Uterus (tissue), 4 donors: ENCODE results near the gene SELPLG. TPM values are rescaled to one million over a fixed set of nuclear protein-coding genes. Genes with fewer than 3 reads are reported as not detected.
"Not testable (repeated sequence)": the region's sequence is repeated elsewhere in the genome, so short reads cannot be mapped to it uniquely, and the experiment has no call there.

Source experiments
- DNase-seq, 2 donors: peaks; one replicate each; pipeline ENCODE4 v3.0.0-alpha.2; 2019 to 2020
- H3K27ac ChIP-seq, 2 donors: fragments of 200-600 bp; sonication (generic); 1 replicate in 1 of 2; 2 replicates in 1 of 2; pipeline ENCODE4 v1.5.1; 2016 to 2018
- H3K27me3 ChIP-seq, 2 donors: fragments of 200-600 bp; sonication (generic); one replicate each; pipeline ENCODE4 v1.5.1; 2018 to 2019; ENCODE audit warnings: control low read depth in 1 of 2
- H3K36me3 ChIP-seq, 2 donors: fragments of 200-600 bp; sonication (generic); one replicate each; pipeline ENCODE4 v1.5.1; 2019; ENCODE audit warnings: control low read depth in 1 of 2
- H3K4me1 ChIP-seq, 2 donors: fragments of 200-600 bp; sonication (generic); one replicate each; pipeline ENCODE4 v1.5.1; 2018 to 2019; ENCODE audit warnings: control low read depth in 1 of 2
- H3K4me3 ChIP-seq, 2 donors: fragments of 200-600 bp; sonication (generic); 1 replicate in 1 of 2; 2 replicates in 1 of 2; pipeline ENCODE4 v1.5.1; 2018 to 2019; ENCODE audit warnings: mild to moderate bottlenecking in 1 of 2
- H3K9me3 ChIP-seq, 2 donors: fragments of 200-600 bp; sonication (generic); one replicate each; pipeline ENCODE4 v1.5.1; 2019; ENCODE audit warnings: control low read depth in 1 of 2
- CTCF ChIP-seq, 4 experiments: fragments of 200-600 bp in 2 of 4; fragments of 450-650 bp in 2 of 4; sonication (generic) in 2 of 4; IDR thresholded peaks; one replicate each; pipeline ENCODE4 v1.5.1; 2016 to 2019; ENCODE audit warnings: antibody characterized with exemption in 4 of 4, mild to moderate bottlenecking in 2 of 4, moderate library complexity in 1 of 4
- POLR2A ChIP-seq, 2 donors: fragments of 450-650 bp; IDR thresholded peaks; one replicate each; pipeline ENCODE4 v1.6.1; 2016; ENCODE audit warnings: antibody characterized with exemption in 2 of 2, mild to moderate bottlenecking in 1 of 2, moderate library complexity in 1 of 2
- intact Hi-C: fragments of 100-400 bp; cut with DNase I; formaldehyde crosslinking; loops from one replicate; pipeline ENCODE4 v1.15.1; 2023; ENCODE audit warnings: low total_unique reads
- total RNA-seq, 4 donors: library from RNA; depleted of rRNA in 3 of 4; stranded (reverse); fragments of >200 nt in 3 of 4; gene quantifications; one replicate each; pipeline versions ENCODE4 v1.1.0 to v1.2.4, GENCODE V29; 2014 to 2023
- donor health status: DM: yes; HTN: yes; CAD: no.

The SELPLG gene
- total RNA-seq, 4 donors from 2014 or later, result 1.5 to 6.5 (median 2.9) TPM

DNA sequence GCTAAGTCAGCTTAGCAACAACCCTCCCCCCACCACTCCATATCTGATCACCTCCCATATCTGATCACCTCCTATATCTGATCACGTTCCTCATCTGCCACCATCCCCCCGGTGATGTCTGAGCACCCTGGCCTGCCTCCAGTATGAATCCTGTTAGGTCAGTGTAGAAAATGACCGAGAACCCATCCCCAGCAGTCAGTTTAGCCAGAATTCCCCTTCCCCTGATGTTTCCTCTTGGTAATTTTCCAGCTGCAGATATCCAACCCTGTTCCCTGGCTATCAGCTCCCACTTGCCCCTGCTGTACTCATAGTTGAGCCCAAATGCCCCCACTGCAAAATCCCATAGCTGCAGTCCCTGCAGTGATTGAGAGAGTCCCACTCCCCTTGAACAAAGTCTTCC lies 12.5 kb downstream of the SELPLG start:
- Histone ChIP-seq H3K27me3 (no peaks in the 10 kb centered on the region), H3K36me3 (no peaks in the 10 kb centered on the region), H3K9me3 (no peaks in the 10 kb centered on the region), H3K27ac (no peak overlapping the region), H3K4me1 (no peaks in the 10 kb centered on the region), H3K4me3 (no peak overlapping the region)
- no peak for DNase-seq
- TF ChIP-seq CTCF (IDR thresholded peaks at IDR 0.05) (no peak), POLR2A (IDR thresholded peaks at IDR 0.05) (no peak)
- intact Hi-C loops, result no loop called here

DNA sequence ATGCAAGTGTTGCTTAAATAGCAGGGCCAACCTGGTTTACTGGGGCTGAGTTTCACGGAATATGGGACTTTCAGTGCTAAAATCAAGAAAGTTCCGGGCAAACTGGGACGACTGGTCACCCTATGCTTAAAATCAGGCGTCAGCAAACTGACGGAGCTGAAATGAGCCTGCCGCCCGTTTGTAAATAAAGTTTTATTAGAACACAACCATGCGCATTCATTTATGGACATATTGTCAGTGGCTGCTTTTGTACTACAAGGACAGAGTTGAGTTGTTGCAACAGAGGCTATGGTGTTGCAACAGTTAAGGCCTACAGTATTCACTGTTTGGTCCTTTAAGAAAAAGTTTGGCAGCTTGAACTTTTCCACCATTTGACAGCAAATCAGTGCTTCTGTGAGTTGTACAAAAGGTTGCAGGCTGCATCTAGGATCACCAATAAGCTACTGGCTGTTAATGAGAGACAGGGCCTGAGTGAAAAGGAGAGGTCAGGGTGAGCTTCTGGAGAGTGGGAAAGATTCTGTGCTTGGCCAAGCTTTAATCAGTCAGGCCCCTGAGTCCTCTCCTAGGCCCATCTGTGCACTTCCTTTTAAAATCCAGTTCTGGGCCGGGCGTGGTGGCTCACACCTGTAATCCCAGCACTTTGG lies 13.3 kb downstream of the SELPLG start:
- TF ChIP-seq CTCF (IDR thresholded peaks at IDR 0.05) (no peak), POLR2A (IDR thresholded peaks at IDR 0.05) (no peak)
- Histone ChIP-seq H3K4me1 (no peaks in the 10 kb centered on the region), H3K36me3 (no peaks in the 10 kb centered on the region), H3K27ac (no peak overlapping the region), H3K4me3 (no peak overlapping the region), H3K9me3 (no peaks in the 10 kb centered on the region), H3K27me3 (no peaks in the 10 kb centered on the region)
- DNase-seq, result no peak
- intact Hi-C loops, result no loop called here

GRCh38 chr12:108619369-108620160 lies 14.1 kb downstream of the SELPLG start:
- Histone ChIP-seq H3K27me3 (no peaks in the 10 kb centered on the region), H3K9me3 (no peaks in the 10 kb centered on the region), H3K4me1 (no peaks in the 10 kb centered on the region), H3K36me3 (no peaks in the 10 kb centered on the region), H3K4me3 (no peak overlapping the region), H3K27ac (no peak overlapping the region)
- intact Hi-C loops, result loop anchor here (5.0 kb wide), 1 partner anchor 57 kb away; the partner anchor contains the start of genes ISCU and SART3
- DNase-seq, result no peak
- TF ChIP-seq CTCF (IDR thresholded peaks at IDR 0.05) (no peak), POLR2A (IDR thresholded peaks at IDR 0.05) (no peak)

- H3K4me1 ChIP-seq, DNase-seq, H3K36me3 ChIP-seq, H3K4me3 ChIP-seq, H3K27me3 ChIP-seq, H3K27ac ChIP-seq, H3K9me3 ChIP-seq: not testable (repeated sequence)
- intact Hi-C loops, result loop anchor here (5.0 kb wide), 1 partner anchor 57 kb away; the partner anchor contains the start of genes ISCU and SART3
Observed at GRCh38 chr12:108618953-108619274, 14.8 kb downstream of the SELPLG start.

DNA sequence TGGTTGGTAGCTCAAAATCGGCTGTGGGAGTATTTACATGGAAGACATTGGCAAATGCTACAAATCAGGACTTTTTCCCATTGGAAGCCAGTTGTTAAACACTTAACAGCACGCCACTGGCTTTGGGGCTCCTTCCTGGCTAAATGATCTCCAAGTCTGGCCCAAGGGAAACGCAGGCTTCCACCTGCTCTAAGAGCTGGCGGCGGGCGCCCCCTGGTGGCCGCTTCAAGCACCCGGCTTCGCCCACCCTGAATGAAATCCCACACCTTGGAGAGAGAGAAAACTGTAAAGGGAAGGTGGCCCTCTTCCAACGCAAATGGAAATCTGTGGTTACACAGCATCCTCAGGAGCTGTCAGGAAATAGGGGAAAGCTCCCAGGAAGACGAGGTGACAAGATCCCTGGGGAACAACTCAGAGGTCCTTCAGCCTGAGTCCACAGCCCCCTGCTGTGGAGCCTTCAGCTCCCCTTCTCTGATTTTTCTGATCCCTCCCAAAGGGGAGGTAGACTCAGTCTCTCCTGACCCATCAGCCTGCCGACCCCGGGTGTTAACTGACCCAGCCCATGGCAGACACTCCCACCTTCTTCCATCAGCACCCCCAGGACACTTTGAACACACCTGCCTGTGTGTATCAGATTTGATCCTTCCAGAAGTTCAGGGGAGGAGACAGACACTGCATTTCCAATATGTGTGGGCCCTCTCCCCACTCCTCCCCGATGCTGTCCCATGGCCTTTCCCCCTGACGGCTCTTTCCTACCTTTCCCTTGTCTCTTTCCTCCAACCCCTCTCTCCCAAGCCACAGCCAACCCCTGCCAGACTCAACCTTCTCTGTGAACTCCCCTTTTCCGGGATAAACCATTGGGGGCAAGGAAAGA lies 15.4 kb downstream of the SELPLG start:
- Histone ChIP-seq H3K9me3 (no peaks in the 10 kb centered on the region), H3K27ac (no peak overlapping the region), H3K4me3 (no peak overlapping the region), H3K36me3 (no peaks in the 10 kb centered on the region), H3K4me1 (no peaks in the 10 kb centered on the region), H3K27me3 (no peaks in the 10 kb centered on the region)
- peak; percentile 80 to 83 for DNase-seq
- TF ChIP-seq POLR2A (IDR thresholded peaks at IDR 0.05) (no peak), CTCF (IDR thresholded peaks at IDR 0.05) (peak; percentile 90 to 98 (median 92))
- intact Hi-C loops, result loop anchor here (5.0 kb wide), 1 partner anchor 56 kb away; the partner anchor contains the start of genes ISCU and SART3
